K562 (cell line): Measurements from ENCODE around the gene SCYL3. TPM values are rescaled to one million over a fixed set of nuclear protein-coding genes. Genes with fewer than 3 reads are reported as not detected.

Experiments
- BRD4 ChIP-seq: fragments of 200-600 bp; sonication (generic); IDR thresholded peaks from 2 replicates; pipeline ENCODE4 v1.6.1; 2017; ENCODE audit warnings: inconsistent platforms
- FOS ChIP-seq: IDR thresholded peaks from 3 replicates; pipeline ENCODE4 v1.6.1; 2011; ENCODE audit not compliant: insufficient read length; ENCODE audit errors: extremely low read depth
- GATAD2A ChIP-seq: fragments of 450-650 bp; IDR thresholded peaks from 2 replicates; pipeline ENCODE4 v1.6.1; 2017
- HCFC1 ChIP-seq: IDR thresholded peaks from 2 replicates; pipeline ENCODE4 v1.6.1; 2012; ENCODE audit warnings: low read depth, low read length, improper control_type of control experiment
- HNRNPLL ChIP-seq: fragments of 200-400 bp; formaldehyde crosslinking; IDR thresholded peaks from 2 replicates; pipeline ENCODE4 v1.6.1; 2017; ENCODE audit warnings: low read length, low read depth, mild to moderate bottlenecking; ENCODE audit not compliant: poor library complexity, severe bottlenecking
- MAFK ChIP-seq: IDR thresholded peaks from 2 replicates; pipeline ENCODE4 v1.6.1; 2011; ENCODE audit warnings: low read length, improper control_type of control experiment
- MCM7 ChIP-seq, 2 experiments: fragments of 450-650 bp; IDR thresholded peaks; 2 replicates each; pipeline ENCODE4 v1.6.1; 2016 to 2018
- OTX1 ChIP-seq: fragments of 450-650 bp; formaldehyde crosslinking; IDR thresholded peaks from 2 replicates; pipeline ENCODE4 v1.4.0; 2022; ENCODE audit warnings: mild to moderate bottlenecking
- RFX7 ChIP-seq: fragments of 250-450 bp; sonication (Bioruptor Pico); IDR thresholded peaks from 2 replicates; pipeline ENCODE4 v1.5.1; 2021; ENCODE audit warnings: mild to moderate bottlenecking
- TARDBP ChIP-seq: fragments of 450-650 bp; IDR thresholded peaks from 2 replicates; pipeline ENCODE4 v1.6.1; 2016
- TCFL5 ChIP-seq: fragments of 250-450 bp; sonication (Bioruptor Pico); conservative IDR thresholded peaks from 2 replicates; pipeline ENCODE4 v1.6.1; 2021; ENCODE audit warnings: mild to moderate bottlenecking, moderate library complexity, matching md5 sums
- U2AF1 ChIP-seq: fragments of 200-400 bp; formaldehyde crosslinking; optimal IDR thresholded peaks from 2 replicates; pipeline ENCODE3; 2017; ENCODE audit warnings: mild to moderate bottlenecking, low read depth, low read length, moderate library complexity
- ZNF561 ChIP-seq: fragments of 450-650 bp; formaldehyde crosslinking; conservative IDR thresholded peaks from 2 replicates; pipeline ENCODE4 v1.4.0; 2020; ENCODE audit warnings: mild to moderate bottlenecking, moderate library complexity
- polyA plus RNA-seq, 8 experiments: library from polyadenylated mRNA; depleted of rRNA in 4 of 8; stranded (reverse) in 5 of 8; unstranded in 3 of 8; fragments of >200 nt; fragmentation: Nextera tagmentation in 2 of 8; fragmentation: Illumina TruSeq in 1 of 8; extraction: Ambion mirVana in 2 of 8; extraction: Trizol in 1 of 8; gene quantifications; 2 replicates each; pipeline versions ENCODE4 v1.2.1 to v1.2.3, GENCODE V29; 2011 to 2014; ENCODE audit warnings: inconsistent platforms in 1 of 8, missing spikeins in 1 of 8
- total RNA-seq, 7 experiments: library from RNA; depleted of rRNA in 6 of 7; stranded (reverse); fragments of >200 nt in 6 of 7; fragmentation: Illumina TruSeq in 2 of 7; extraction: Trizol in 2 of 7; gene quantifications; 2 replicates each; pipeline versions ENCODE4 v1.2.1 to v1.2.3, GENCODE V29; 2011 to 2021; ENCODE audit warnings: low replicate concordance in 1 of 7
- TF ChIP-seq, protein P1 (sequence below): fragments of 450-650 bp; conservative IDR thresholded peaks from 2 replicates; pipeline ENCODE4 v1.6.1; 2016; ENCODE audit warnings: missing genetic modification characterization, low read depth, mild to moderate bottlenecking, control low read depth, missing compliant biosample characterization
- TF ChIP-seq, protein P2 (sequence below): fragments of 200-800 bp; sonication (Bioruptor generic); IDR thresholded peaks from 2 replicates; pipeline ENCODE4 v1.6.1; 2016; ENCODE audit warnings: missing genetic modification characterization, missing compliant biosample characterization
- TF ChIP-seq, protein P3 (sequence below): sonication (generic); formaldehyde crosslinking; IDR thresholded peaks from 2 replicates; pipeline ENCODE4 v1.8.0; 2023; ENCODE audit warnings: mild to moderate bottlenecking, missing genetic modification reagents
- TF ChIP-seq, protein P4 (sequence below): fragments of 250-450 bp; sonication (Bioruptor Pico); IDR thresholded peaks from 2 replicates; pipeline ENCODE4 v1.4.0; 2020; ENCODE audit warnings: mild to moderate bottlenecking, moderate library complexity

SCYL3 gene
- total and polyA plus RNA-seq, 9 of the 15 experiments (the other 6 are each of a cell fraction or from before 2014, with no cell fraction given) = 3.6 to 11.4 (median 7.1) TPM

DNA sequence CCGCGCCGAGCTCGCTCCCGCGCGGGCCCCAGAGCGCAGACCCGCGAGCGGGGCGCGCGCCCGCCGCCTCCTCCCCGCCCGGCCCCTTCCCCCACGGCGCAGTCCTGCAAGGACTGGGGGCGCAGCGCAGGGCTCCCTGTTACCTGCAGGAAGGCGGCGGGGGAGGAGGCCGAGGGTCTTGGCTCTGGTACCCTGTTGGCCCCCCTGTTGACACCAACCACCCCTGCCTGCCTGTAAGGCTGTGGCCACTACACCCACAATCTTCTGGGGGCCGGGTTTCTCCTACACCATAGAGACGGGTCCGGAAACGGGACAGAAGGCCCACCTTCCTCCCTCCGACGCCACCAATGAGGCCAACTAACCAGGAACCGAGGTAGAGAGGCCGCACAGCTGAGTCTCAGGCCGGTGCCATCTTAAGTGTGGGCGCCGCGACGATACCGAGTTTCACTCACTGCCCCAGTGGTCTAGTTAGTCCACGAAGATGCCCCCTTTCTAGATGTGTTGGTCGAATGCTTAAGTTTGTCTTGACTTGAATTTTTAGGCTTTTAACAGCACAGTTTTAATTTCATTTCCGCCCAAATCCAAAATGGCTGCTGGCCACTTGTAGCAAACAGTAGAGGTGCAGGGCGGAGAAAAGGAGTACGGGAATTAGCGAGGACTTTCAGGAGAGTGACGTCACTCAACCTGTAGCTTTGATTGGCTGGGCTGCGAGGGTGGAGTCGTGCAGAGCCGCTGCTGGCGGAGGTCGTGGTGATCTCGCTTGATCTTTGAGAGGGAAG lies at the start of gene SCYL3 (continued):
- TF ChIP-seq HNRNPLL (peak; percentile 74), BRD4 (no peak), MAFK (no peak), U2AF1 (no peak), FOS (peak; percentile 28), RFX7 (CRISPR knock-in tag) (no peak), TARDBP (peak; percentile 48; the same call in 1 of the 2 replicates), OTX1 (CRISPR knock-in tag) (peak; percentile 39; the same call in 1 of the 2 replicates), MCM7 (IDR thresholded peaks at IDR 0.05) (no peak), HCFC1 (peak; percentile 95), GATAD2A (no peak), ZNF561 (CRISPR knock-in tag) (no peak), TCFL5 (no peak)
- TF ChIP-seq, protein P1, sequence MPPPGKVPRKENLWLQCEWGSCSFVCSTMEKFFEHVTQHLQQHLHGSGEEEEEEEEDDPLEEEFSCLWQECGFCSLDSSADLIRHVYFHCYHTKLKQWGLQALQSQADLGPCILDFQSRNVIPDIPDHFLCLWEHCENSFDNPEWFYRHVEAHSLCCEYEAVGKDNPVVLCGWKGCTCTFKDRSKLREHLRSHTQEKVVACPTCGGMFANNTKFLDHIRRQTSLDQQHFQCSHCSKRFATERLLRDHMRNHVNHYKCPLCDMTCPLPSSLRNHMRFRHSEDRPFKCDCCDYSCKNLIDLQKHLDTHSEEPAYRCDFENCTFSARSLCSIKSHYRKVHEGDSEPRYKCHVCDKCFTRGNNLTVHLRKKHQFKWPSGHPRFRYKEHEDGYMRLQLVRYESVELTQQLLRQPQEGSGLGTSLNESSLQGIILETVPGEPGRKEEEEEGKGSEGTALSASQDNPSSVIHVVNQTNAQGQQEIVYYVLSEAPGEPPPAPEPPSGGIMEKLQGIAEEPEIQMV (tag) = no peak; the same call in 1 of the 2 replicates
- TF ChIP-seq, protein P2, sequence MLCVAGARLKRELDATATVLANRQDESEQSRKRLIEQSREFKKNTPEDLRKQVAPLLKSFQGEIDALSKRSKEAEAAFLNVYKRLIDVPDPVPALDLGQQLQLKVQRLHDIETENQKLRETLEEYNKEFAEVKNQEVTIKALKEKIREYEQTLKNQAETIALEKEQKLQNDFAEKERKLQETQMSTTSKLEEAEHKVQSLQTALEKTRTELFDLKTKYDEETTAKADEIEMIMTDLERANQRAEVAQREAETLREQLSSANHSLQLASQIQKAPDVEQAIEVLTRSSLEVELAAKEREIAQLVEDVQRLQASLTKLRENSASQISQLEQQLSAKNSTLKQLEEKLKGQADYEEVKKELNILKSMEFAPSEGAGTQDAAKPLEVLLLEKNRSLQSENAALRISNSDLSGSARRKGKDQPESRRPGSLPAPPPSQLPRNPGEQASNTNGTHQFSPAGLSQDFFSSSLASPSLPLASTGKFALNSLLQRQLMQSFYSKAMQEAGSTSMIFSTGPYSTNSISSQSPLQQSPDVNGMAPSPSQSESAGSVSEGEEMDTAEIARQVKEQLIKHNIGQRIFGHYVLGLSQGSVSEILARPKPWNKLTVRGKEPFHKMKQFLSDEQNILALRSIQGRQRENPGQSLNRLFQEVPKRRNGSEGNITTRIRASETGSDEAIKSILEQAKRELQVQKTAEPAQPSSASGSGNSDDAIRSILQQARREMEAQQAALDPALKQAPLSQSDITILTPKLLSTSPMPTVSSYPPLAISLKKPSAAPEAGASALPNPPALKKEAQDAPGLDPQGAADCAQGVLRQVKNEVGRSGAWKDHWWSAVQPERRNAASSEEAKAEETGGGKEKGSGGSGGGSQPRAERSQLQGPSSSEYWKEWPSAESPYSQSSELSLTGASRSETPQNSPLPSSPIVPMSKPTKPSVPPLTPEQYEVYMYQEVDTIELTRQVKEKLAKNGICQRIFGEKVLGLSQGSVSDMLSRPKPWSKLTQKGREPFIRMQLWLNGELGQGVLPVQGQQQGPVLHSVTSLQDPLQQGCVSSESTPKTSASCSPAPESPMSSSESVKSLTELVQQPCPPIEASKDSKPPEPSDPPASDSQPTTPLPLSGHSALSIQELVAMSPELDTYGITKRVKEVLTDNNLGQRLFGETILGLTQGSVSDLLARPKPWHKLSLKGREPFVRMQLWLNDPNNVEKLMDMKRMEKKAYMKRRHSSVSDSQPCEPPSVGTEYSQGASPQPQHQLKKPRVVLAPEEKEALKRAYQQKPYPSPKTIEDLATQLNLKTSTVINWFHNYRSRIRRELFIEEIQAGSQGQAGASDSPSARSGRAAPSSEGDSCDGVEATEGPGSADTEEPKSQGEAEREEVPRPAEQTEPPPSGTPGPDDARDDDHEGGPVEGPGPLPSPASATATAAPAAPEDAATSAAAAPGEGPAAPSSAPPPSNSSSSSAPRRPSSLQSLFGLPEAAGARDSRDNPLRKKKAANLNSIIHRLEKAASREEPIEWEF (CRISPR knock-in tag) = peak; percentile 3; the same call in 1 of the 2 replicates
- TF ChIP-seq, protein P3, sequence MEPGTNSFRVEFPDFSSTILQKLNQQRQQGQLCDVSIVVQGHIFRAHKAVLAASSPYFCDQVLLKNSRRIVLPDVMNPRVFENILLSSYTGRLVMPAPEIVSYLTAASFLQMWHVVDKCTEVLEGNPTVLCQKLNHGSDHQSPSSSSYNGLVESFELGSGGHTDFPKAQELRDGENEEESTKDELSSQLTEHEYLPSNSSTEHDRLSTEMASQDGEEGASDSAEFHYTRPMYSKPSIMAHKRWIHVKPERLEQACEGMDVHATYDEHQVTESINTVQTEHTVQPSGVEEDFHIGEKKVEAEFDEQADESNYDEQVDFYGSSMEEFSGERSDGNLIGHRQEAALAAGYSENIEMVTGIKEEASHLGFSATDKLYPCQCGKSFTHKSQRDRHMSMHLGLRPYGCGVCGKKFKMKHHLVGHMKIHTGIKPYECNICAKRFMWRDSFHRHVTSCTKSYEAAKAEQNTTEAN (CRISPR knock-in tag) = peak; percentile 64; the same call in 1 of the 2 replicates
- TF ChIP-seq, protein P4, sequence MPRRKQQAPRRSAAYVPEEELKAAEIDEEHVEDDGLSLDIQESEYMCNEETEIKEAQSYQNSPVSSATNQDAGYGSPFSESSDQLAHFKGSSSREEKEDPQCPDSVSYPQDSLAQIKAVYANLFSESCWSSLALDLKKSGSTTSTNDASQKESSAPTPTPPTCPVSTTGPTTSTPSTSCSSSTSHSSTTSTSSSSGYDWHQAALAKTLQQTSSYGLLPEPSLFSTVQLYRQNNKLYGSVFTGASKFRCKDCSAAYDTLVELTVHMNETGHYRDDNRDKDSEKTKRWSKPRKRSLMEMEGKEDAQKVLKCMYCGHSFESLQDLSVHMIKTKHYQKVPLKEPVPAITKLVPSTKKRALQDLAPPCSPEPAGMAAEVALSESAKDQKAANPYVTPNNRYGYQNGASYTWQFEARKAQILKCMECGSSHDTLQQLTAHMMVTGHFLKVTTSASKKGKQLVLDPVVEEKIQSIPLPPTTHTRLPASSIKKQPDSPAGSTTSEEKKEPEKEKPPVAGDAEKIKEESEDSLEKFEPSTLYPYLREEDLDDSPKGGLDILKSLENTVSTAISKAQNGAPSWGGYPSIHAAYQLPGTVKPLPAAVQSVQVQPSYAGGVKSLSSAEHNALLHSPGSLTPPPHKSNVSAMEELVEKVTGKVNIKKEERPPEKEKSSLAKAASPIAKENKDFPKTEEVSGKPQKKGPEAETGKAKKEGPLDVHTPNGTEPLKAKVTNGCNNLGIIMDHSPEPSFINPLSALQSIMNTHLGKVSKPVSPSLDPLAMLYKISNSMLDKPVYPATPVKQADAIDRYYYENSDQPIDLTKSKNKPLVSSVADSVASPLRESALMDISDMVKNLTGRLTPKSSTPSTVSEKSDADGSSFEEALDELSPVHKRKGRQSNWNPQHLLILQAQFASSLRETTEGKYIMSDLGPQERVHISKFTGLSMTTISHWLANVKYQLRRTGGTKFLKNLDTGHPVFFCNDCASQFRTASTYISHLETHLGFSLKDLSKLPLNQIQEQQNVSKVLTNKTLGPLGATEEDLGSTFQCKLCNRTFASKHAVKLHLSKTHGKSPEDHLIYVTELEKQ (CRISPR knock-in tag) = no peak
